Thyroid gland (tissue), 4 donors: ENCODE data around the gene AMOT.

Source experiments
- CTCF ChIP-seq, 6 experiments: fragments of 200-600 bp in 3 of 6; fragments of 450-650 bp in 3 of 6; sonication (generic) in 3 of 6; IDR thresholded peaks; one replicate each; pipeline ENCODE4 v1.5.1; 2016 to 2019; ENCODE audit warnings: antibody characterized with exemption in 6 of 6, mild to moderate bottlenecking in 2 of 6, inconsistent platforms in 1 of 6, moderate library complexity in 1 of 6
- POLR2A ChIP-seq, 2 donors: fragments of 450-650 bp; IDR thresholded peaks; one replicate each; pipeline ENCODE4 v1.6.1; 2017; ENCODE audit warnings: antibody characterized with exemption in 2 of 2, mild to moderate bottlenecking in 2 of 2, moderate library complexity in 1 of 2

GRCh38 chrX:112830540-112830939 is 10.1 kb downstream of the AMOT start:
- no peak for TF ChIP-seq POLR2A (IDR thresholded peaks at IDR 0.05)
- TF ChIP-seq CTCF (IDR thresholded peaks at IDR 0.05): no peak
